22Rv1 (cell line): ENCODE data around the gene HNRNPA1.

Experiments
- ZFX ChIP-seq: fragments of 450-650 bp; IDR thresholded peaks from 2 replicates; pipeline ENCODE4 v1.6.1; 2017; ENCODE audit warnings: antibody characterized with exemption, borderline replicate concordance
- TF ChIP-seq, protein P1 (sequence below): fragments of 450-650 bp; IDR thresholded peaks from 2 replicates; pipeline ENCODE4 v1.5.1; 2017; ENCODE audit warnings: mild to moderate bottlenecking

GRCh38 chr12:54251667-54252284, 28.8 kb upstream of the HNRNPA1 start:
- TF ChIP-seq, protein P1, sequence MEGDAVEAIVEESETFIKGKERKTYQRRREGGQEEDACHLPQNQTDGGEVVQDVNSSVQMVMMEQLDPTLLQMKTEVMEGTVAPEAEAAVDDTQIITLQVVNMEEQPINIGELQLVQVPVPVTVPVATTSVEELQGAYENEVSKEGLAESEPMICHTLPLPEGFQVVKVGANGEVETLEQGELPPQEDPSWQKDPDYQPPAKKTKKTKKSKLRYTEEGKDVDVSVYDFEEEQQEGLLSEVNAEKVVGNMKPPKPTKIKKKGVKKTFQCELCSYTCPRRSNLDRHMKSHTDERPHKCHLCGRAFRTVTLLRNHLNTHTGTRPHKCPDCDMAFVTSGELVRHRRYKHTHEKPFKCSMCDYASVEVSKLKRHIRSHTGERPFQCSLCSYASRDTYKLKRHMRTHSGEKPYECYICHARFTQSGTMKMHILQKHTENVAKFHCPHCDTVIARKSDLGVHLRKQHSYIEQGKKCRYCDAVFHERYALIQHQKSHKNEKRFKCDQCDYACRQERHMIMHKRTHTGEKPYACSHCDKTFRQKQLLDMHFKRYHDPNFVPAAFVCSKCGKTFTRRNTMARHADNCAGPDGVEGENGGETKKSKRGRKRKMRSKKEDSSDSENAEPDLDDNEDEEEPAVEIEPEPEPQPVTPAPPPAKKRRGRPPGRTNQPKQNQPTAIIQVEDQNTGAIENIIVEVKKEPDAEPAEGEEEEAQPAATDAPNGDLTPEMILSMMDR: peak; percentile 86
- no peak for TF ChIP-seq ZFX
